Mammary epithelial cell (primary cell): ENCODE data around the gene MORC4.

Experiments
- EZH2 ChIP-seq: IDR thresholded peaks from 2 replicates; pipeline ENCODE4 v1.6.1; 2012; ENCODE audit warnings: low read length, inconsistent platforms, borderline replicate concordance
- TF ChIP-seq, protein P1 (sequence below), 2 donors: IDR thresholded peaks in 1 of 2; conservative IDR thresholded peaks in 1 of 2; 2 replicates each; pipeline ENCODE4 v1.5.1; 2011 to 2012; ENCODE audit warnings: inconsistent platforms in 2 of 2, low read length in 2 of 2, mild to moderate bottlenecking in 2 of 2, control low read depth in 1 of 2, low read depth in 1 of 2; ENCODE audit not compliant: insufficient read depth in 1 of 2; ENCODE audit errors: extremely low read depth in 1 of 2

DNA sequence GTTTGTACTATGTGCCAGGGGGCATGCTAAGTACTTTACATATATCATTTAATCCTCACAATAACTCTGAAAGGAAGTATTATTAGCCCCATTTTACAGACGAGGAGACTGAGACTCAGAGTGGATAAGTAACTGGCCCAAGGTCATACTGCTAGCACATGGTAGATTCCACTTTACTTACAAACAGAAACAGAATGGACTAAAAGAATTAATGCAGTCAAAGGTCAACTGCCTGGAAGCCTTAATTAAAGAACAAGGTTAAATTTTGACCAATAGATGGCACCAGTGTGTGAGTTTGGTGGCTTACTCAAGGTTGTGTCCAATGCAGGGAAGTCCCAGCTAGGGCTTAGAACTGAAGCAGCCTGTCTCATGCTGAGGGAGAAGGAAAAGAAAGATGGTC, 101.5 kb downstream of the MORC4 start:
- TF ChIP-seq, protein P1, sequence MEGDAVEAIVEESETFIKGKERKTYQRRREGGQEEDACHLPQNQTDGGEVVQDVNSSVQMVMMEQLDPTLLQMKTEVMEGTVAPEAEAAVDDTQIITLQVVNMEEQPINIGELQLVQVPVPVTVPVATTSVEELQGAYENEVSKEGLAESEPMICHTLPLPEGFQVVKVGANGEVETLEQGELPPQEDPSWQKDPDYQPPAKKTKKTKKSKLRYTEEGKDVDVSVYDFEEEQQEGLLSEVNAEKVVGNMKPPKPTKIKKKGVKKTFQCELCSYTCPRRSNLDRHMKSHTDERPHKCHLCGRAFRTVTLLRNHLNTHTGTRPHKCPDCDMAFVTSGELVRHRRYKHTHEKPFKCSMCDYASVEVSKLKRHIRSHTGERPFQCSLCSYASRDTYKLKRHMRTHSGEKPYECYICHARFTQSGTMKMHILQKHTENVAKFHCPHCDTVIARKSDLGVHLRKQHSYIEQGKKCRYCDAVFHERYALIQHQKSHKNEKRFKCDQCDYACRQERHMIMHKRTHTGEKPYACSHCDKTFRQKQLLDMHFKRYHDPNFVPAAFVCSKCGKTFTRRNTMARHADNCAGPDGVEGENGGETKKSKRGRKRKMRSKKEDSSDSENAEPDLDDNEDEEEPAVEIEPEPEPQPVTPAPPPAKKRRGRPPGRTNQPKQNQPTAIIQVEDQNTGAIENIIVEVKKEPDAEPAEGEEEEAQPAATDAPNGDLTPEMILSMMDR (conservative IDR thresholded peaks at IDR 0.05 in 1 of 2, IDR thresholded peaks at IDR 0.05 in 1 of 2; ENCODE audit: extremely low read depth in 1 of 2, insufficient read depth in 1 of 2, low read depth in 1 of 2, low read length in 2 of 2), result peak; percentile 54
- TF ChIP-seq EZH2, result no peak
